ENCODE data around the gene CCDC47. TPM values are rescaled to one million over a fixed set of nuclear protein-coding genes. Genes with fewer than 3 reads are reported as not detected.

Gene CCDC47
- total and polyA plus RNA-seq, 2 experiments from 2014 or later: 38.5 to 61.9 TPM

DNA sequence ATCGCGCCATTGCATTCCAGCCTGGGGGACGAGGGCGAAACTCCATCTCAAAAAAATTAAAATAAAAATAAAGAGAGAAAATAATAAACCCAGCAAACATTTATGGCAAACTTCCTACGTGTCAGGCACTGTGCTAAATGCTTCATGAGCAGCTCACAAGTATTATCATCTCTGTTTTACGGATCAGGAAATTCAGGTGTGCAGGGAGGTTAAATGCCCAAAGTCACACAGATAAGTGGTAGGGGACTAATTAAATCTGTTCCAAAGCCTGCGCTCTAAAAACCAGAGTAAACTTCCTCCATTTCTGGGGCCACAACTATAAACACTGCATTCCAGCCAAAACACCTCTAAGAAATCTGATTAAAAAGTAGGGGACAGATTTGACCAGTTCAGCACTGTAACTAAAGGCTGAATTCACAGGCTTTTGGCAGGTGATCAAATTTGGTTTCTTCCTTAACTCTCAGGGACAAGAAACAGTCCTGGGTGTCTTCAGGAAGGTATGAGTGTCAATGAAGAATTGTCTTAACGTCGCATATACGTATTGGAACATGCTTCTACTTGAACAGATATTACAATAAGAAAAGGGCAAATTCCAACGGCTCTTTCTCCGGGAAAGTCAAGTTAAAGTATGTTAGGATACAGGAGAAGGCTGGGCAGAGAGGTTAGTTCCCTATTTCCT is 32.8 kb downstream of the CCDC47 start:
- H4K20me1 ChIP-seq (replicated peaks; ENCODE audit: insufficient read depth): no peaks in the 10 kb centered on the region
- H3F3A ChIP-seq (replicated peaks; ENCODE audit: low read depth): peaks cover 19% of the 10 kb centered on the region
- peaks cover 9% of the 10 kb centered on the region; the same call in 1 of the 2 replicates for H3K4me1 ChIP-seq (ENCODE audit: insufficient read depth)
- DNase-seq (ENCODE audit: low spot score): no peak
- H3K27me3 Mint-ChIP-seq (ENCODE audit: insufficient read depth, low read depth, poor library complexity): peaks cover 12% of the 10 kb centered on the region
- peak overlapping the region; percentile 90 for H2AFZ ChIP-seq
- peak overlapping the region; percentile 88 for H3K4me3 ChIP-seq
- H3K9me3 Mint-ChIP-seq: no peaks in the 10 kb centered on the region
- no peak for TF ChIP-seq NANOG (IDR thresholded peaks at IDR 0.05; ENCODE audit: borderline replicate concordance)
- TF ChIP-seq, protein P1, sequence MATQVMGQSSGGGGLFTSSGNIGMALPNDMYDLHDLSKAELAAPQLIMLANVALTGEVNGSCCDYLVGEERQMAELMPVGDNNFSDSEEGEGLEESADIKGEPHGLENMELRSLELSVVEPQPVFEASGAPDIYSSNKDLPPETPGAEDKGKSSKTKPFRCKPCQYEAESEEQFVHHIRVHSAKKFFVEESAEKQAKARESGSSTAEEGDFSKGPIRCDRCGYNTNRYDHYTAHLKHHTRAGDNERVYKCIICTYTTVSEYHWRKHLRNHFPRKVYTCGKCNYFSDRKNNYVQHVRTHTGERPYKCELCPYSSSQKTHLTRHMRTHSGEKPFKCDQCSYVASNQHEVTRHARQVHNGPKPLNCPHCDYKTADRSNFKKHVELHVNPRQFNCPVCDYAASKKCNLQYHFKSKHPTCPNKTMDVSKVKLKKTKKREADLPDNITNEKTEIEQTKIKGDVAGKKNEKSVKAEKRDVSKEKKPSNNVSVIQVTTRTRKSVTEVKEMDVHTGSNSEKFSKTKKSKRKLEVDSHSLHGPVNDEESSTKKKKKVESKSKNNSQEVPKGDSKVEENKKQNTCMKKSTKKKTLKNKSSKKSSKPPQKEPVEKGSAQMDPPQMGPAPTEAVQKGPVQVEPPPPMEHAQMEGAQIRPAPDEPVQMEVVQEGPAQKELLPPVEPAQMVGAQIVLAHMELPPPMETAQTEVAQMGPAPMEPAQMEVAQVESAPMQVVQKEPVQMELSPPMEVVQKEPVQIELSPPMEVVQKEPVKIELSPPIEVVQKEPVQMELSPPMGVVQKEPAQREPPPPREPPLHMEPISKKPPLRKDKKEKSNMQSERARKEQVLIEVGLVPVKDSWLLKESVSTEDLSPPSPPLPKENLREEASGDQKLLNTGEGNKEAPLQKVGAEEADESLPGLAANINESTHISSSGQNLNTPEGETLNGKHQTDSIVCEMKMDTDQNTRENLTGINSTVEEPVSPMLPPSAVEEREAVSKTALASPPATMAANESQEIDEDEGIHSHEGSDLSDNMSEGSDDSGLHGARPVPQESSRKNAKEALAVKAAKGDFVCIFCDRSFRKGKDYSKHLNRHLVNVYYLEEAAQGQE (IDR thresholded peaks at IDR 0.05; ENCODE audit: unreplicated experiment): no peak
- TF ChIP-seq CREB1 (CRISPR knock-in tag; IDR thresholded peaks at IDR 0.05; ENCODE audit: low read depth): no peak
- no peak for TF ChIP-seq STAT1 (IDR thresholded peaks at IDR 0.05; ENCODE audit: unreplicated experiment)
- no peak for TF ChIP-seq POLR2AphosphoS5 (IDR thresholded peaks at IDR 0.05; ENCODE audit: low read depth)
- TF ChIP-seq, protein P2, sequence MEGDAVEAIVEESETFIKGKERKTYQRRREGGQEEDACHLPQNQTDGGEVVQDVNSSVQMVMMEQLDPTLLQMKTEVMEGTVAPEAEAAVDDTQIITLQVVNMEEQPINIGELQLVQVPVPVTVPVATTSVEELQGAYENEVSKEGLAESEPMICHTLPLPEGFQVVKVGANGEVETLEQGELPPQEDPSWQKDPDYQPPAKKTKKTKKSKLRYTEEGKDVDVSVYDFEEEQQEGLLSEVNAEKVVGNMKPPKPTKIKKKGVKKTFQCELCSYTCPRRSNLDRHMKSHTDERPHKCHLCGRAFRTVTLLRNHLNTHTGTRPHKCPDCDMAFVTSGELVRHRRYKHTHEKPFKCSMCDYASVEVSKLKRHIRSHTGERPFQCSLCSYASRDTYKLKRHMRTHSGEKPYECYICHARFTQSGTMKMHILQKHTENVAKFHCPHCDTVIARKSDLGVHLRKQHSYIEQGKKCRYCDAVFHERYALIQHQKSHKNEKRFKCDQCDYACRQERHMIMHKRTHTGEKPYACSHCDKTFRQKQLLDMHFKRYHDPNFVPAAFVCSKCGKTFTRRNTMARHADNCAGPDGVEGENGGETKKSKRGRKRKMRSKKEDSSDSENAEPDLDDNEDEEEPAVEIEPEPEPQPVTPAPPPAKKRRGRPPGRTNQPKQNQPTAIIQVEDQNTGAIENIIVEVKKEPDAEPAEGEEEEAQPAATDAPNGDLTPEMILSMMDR (conservative IDR thresholded peaks at IDR 0.05; ENCODE audit: low read depth in 2 of 2): no peak
- TF ChIP-seq JUNB (IDR thresholded peaks at IDR 0.05; ENCODE audit: unreplicated experiment): no peak
- TF ChIP-seq ZNF331 (CRISPR knock-in tag; IDR thresholded peaks at IDR 0.05; ENCODE audit: low read depth): no peak
- TF ChIP-seq EZH2phosphoT487 (IDR thresholded peaks at IDR 0.05; ENCODE audit: unreplicated experiment): no peak
- TF ChIP-seq, protein P3, sequence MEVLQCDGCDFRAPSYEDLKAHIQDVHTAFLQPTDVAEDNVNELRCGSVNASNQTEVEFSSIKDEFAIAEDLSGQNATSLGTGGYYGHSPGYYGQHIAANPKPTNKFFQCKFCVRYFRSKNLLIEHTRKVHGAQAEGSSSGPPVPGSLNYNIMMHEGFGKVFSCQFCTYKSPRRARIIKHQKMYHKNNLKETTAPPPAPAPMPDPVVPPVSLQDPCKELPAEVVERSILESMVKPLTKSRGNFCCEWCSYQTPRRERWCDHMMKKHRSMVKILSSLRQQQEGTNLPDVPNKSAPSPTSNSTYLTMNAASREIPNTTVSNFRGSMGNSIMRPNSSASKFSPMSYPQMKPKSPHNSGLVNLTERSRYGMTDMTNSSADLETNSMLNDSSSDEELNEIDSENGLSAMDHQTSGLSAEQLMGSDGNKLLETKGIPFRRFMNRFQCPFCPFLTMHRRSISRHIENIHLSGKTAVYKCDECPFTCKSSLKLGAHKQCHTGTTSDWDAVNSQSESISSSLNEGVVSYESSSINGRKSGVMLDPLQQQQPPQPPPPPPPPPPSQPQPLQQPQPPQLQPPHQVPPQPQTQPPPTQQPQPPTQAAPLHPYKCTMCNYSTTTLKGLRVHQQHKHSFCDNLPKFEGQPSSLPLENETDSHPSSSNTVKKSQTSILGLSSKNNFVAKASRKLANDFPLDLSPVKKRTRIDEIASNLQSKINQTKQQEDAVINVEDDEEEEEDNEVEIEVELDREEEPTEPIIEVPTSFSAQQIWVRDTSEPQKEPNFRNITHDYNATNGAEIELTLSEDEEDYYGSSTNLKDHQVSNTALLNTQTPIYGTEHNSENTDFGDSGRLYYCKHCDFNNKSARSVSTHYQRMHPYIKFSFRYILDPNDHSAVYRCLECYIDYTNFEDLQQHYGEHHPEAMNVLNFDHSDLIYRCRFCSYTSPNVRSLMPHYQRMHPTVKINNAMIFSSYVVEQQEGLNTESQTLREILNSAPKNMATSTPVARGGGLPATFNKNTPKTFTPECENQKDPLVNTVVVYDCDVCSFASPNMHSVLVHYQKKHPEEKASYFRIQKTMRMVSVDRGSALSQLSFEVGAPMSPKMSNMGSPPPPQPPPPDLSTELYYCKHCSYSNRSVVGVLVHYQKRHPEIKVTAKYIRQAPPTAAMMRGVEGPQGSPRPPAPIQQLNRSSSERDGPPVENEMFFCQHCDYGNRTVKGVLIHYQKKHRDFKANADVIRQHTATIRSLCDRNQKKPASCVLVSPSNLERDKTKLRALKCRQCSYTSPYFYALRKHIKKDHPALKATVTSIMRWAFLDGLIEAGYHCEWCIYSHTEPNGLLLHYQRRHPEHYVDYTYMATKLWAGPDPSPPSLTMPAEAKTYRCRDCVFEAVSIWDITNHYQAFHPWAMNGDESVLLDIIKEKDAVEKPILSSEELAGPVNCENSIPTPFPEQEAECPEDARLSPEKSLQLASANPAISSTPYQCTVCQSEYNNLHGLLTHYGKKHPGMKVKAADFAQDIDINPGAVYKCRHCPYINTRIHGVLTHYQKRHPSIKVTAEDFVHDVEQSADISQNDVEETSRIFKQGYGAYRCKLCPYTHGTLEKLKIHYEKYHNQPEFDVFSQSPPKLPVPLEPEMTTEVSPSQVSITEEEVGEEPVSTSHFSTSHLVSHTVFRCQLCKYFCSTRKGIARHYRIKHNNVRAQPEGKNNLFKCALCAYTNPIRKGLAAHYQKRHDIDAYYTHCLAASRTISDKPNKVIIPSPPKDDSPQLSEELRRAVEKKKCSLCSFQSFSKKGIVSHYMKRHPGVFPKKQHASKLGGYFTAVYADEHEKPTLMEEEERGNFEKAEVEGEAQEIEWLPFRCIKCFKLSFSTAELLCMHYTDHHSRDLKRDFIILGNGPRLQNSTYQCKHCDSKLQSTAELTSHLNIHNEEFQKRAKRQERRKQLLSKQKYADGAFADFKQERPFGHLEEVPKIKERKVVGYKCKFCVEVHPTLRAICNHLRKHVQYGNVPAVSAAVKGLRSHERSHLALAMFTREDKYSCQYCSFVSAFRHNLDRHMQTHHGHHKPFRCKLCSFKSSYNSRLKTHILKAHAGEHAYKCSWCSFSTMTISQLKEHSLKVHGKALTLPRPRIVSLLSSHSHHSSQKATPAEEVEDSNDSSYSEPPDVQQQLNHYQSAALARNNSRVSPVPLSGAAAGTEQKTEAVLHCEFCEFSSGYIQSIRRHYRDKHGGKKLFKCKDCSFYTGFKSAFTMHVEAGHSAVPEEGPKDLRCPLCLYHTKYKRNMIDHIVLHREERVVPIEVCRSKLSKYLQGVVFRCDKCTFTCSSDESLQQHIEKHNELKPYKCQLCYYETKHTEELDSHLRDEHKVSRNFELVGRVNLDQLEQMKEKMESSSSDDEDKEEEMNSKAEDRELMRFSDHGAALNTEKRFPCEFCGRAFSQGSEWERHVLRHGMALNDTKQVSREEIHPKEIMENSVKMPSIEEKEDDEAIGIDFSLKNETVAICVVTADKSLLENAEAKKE (CRISPR knock-in tag; IDR thresholded peaks at IDR 0.05): no peak
- no peak for TF ChIP-seq ZNF114 (CRISPR knock-in tag; IDR thresholded peaks at IDR 0.05)
- TF ChIP-seq, protein P4, sequence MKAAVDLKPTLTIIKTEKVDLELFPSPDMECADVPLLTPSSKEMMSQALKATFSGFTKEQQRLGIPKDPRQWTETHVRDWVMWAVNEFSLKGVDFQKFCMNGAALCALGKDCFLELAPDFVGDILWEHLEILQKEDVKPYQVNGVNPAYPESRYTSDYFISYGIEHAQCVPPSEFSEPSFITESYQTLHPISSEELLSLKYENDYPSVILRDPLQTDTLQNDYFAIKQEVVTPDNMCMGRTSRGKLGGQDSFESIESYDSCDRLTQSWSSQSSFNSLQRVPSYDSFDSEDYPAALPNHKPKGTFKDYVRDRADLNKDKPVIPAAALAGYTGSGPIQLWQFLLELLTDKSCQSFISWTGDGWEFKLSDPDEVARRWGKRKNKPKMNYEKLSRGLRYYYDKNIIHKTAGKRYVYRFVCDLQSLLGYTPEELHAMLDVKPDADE (IDR thresholded peaks at IDR 0.05): no peak
- no peak for TF ChIP-seq EZH2 (IDR thresholded peaks at IDR 0.05; ENCODE audit: low read depth, unreplicated experiment)
- H3K79me2 ChIP-seq (replicated peaks; ENCODE audit: insufficient read depth): peaks cover 10% of the 10 kb centered on the region
- H3K27ac Mint-ChIP-seq: peak overlapping the region; percentile 87
- peak overlapping the region; percentile 96 for H3K4me2 ChIP-seq
- peaks cover 10% of the 10 kb centered on the region; the same call in 2 of the 3 replicates for H3K4me1 Mint-ChIP-seq
- ATAC-seq: no peak
- H3K4me3 Mint-ChIP-seq: peak overlapping the region; percentile 95
- peak overlapping the region; percentile 95 for H3K27ac ChIP-seq (ENCODE audit: low read depth)
- H3K36me3 ChIP-seq (ENCODE audit: insufficient read depth): 0 out of 2 replicates have a peak, but pooled peaks cover under 1% of the 10 kb centered on the region
- H3K36me3 Mint-ChIP-seq (ENCODE audit: low read depth): peaks cover 3% of the 10 kb centered on the region; the same call in 2 of the 3 replicates
- H3K9me2 ChIP-seq (ENCODE audit: insufficient read depth): no peaks in the 10 kb centered on the region
- no peaks in the 10 kb centered on the region for H3K27me3 ChIP-seq (ENCODE audit: insufficient read depth)

Data from GM23338 (cell line).